HG02885 (cell line): Measurements from ENCODE around the gene CLDN3.

ENCODE experiments used
- ATAC-seq: cut with Tn5 transposase; IDR thresholded peaks from one replicate; pipeline ENCODE4 v1.9.1; 2021; ENCODE audit warnings: mild to moderate bottlenecking; ENCODE audit not compliant: unreplicated experiment, poor library complexity

Gene CLDN3

GRCh38 chr7:73773700-73774517 lies 3.8 kb upstream of the CLDN3 start:
- ATAC-seq, result no peak

- no peak for ATAC-seq
These were observed 995 bp upstream of the CLDN3 start for GRCh38 chr7:73770860-73771670.

GRCh38 chr7:73769481-73770001 lies 529 bp downstream of the CLDN3 start:
- ATAC-seq, result no peak

- ATAC-seq, result no peak
These were observed 1.2 kb downstream of the CLDN3 start for GRCh38 chr7:73768641-73769480.

- ATAC-seq, result no peak
These were observed 3.4 kb downstream of the CLDN3 start for GRCh38 chr7:73766556-73767229.

GRCh38 chr7:73762659-73762999 lies 7.4 kb downstream of the CLDN3 start:
- ATAC-seq, result no peak

GRCh38 chr7:73761854-73762658 lies 8.0 kb downstream of the CLDN3 start:
- no peak for ATAC-seq

GRCh38 chr7:73758581-73759138 lies 11.4 kb downstream of the CLDN3 start:
- ATAC-seq, result no peak

- ATAC-seq, result no peak
These were observed 19.9 kb downstream of the CLDN3 start for GRCh38 chr7:73749931-73750776.

GRCh38 chr7:73746378-73746777 lies 23.7 kb downstream of the CLDN3 start:
- no peak for ATAC-seq

- ATAC-seq, result no peak
These were observed 27.1 kb downstream of the CLDN3 start for GRCh38 chr7:73742753-73743641.

- ATAC-seq, result no peak
These were observed 27.7 kb downstream of the CLDN3 start for GRCh38 chr7:73742338-73742752.

- no peak for ATAC-seq
These were observed 28.5 kb downstream of the CLDN3 start for GRCh38 chr7:73741600-73741999.

- ATAC-seq, result no peak
These were observed 29.3 kb downstream of the CLDN3 start for GRCh38 chr7:73740771-73741170.

GRCh38 chr7:73740212-73740611 lies 29.9 kb downstream of the CLDN3 start:
- no peak for ATAC-seq

GRCh38 chr7:73739387-73739767 lies 30.7 kb downstream of the CLDN3 start:
- no peak for ATAC-seq
